ENCODE data around the gene MED13L.

- TF ChIP-seq POLR2A (IDR thresholded peaks at IDR 0.05) = no peak
- no peak for TF ChIP-seq EP300 (IDR thresholded peaks at IDR 0.05)
These were observed 188.4 kb downstream of the MED13L start for GRCh38 chr12:116089080-116089479.
